HepG2 (cell line): Measurements from ENCODE around the gene ATP13A3.
"Not testable (repeated sequence)": the region's sequence is repeated elsewhere in the genome, so short reads cannot be mapped to it uniquely, and the experiment has no call there.

ENCODE experiments used
- POLR2A ChIP-seq, 2 experiments: IDR thresholded peaks; 2 replicates each; pipeline ENCODE4 v1.6.1; 2011; ENCODE audit warnings: low read depth in 2 of 2, low read length in 2 of 2, mild to moderate bottlenecking in 1 of 2, moderate library complexity in 1 of 2; ENCODE audit not compliant: insufficient read depth in 1 of 2
- RNF2 ChIP-seq: fragments of 450-650 bp; conservative IDR thresholded peaks from 2 replicates; pipeline ENCODE4 v1.6.1; 2016; ENCODE audit warnings: low read depth

- not testable (repeated sequence) for TF ChIP-seq RNF2; POLR2A (IDR thresholded peaks at IDR 0.05; ENCODE audit: insufficient read depth in 1 of 2, low read depth in 2 of 2, low read length in 2 of 2)
Measured at GRCh38 chr3:194482830-194483229, 4.0 kb downstream of the ATP13A3 start.
